ENCODE data around the gene BAZ2A. TPM values are rescaled to one million over a fixed set of nuclear protein-coding genes. Genes with fewer than 3 reads are reported as not detected.

BAZ2A gene
- total RNA-seq, 1 donor, result 53.4 TPM

- no peak overlapping the region for H3K4me3 ChIP-seq (ENCODE audit: low read depth, low read length)
- no peak for DNase-seq (ENCODE audit: low read depth)
- TF ChIP-seq, protein P1, sequence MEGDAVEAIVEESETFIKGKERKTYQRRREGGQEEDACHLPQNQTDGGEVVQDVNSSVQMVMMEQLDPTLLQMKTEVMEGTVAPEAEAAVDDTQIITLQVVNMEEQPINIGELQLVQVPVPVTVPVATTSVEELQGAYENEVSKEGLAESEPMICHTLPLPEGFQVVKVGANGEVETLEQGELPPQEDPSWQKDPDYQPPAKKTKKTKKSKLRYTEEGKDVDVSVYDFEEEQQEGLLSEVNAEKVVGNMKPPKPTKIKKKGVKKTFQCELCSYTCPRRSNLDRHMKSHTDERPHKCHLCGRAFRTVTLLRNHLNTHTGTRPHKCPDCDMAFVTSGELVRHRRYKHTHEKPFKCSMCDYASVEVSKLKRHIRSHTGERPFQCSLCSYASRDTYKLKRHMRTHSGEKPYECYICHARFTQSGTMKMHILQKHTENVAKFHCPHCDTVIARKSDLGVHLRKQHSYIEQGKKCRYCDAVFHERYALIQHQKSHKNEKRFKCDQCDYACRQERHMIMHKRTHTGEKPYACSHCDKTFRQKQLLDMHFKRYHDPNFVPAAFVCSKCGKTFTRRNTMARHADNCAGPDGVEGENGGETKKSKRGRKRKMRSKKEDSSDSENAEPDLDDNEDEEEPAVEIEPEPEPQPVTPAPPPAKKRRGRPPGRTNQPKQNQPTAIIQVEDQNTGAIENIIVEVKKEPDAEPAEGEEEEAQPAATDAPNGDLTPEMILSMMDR (IDR thresholded peaks at IDR 0.05; ENCODE audit: insufficient read depth, low read length), result no peak
Observed at GRCh38 chr12:56614627-56615026, 15.5 kb downstream of the BAZ2A start.

DNA sequence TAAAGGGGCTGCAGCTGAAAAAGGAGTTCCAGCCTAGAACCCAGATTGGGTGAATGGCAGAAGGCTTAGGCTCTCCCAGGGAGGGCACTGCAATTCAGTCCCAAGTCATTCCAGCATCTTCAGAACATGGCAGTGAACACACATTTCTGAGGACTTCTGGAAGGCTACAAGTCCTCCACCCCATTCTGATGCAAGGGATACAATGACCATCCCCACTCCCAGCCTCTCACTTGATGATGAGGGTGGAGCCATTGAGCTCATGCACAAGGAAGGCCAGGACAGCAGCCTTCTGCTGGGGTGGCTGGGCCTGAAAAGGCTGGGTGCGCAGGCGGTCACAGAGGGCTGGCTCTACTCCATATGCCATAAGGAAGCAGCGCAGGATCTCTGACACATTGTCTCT, 25.8 kb downstream of the BAZ2A start:
- no peak overlapping the region for H3K4me3 ChIP-seq (ENCODE audit: low read depth, low read length)
- TF ChIP-seq, protein P1 (IDR thresholded peaks at IDR 0.05; ENCODE audit: insufficient read depth, low read length), result no peak
- DNase-seq (ENCODE audit: low read depth), result no peak

- TF ChIP-seq, protein P1 (IDR thresholded peaks at IDR 0.05; ENCODE audit: insufficient read depth, low read length), result no peak
- DNase-seq (ENCODE audit: low read depth), result no peak
- H3K4me3 ChIP-seq (ENCODE audit: low read depth, low read length), result no peak overlapping the region
Observed at GRCh38 chr12:56602239-56602638, 27.9 kb downstream of the BAZ2A start.

- TF ChIP-seq, protein P1 (IDR thresholded peaks at IDR 0.05; ENCODE audit: insufficient read depth, low read length), result no peak
- DNase-seq (ENCODE audit: low read depth), result no peak
- H3K4me3 ChIP-seq (ENCODE audit: low read depth, low read length), result no peak overlapping the region
Observed at GRCh38 chr12:56601503-56601902, 28.6 kb downstream of the BAZ2A start.

- H3K4me3 ChIP-seq (ENCODE audit: low read depth, low read length), result no peak overlapping the region
- DNase-seq (ENCODE audit: low read depth), result no peak
- TF ChIP-seq, protein P1 (IDR thresholded peaks at IDR 0.05; ENCODE audit: insufficient read depth, low read length), result no peak
Observed at GRCh38 chr12:56600753-56601152, 29.4 kb downstream of the BAZ2A start.

DNA sequence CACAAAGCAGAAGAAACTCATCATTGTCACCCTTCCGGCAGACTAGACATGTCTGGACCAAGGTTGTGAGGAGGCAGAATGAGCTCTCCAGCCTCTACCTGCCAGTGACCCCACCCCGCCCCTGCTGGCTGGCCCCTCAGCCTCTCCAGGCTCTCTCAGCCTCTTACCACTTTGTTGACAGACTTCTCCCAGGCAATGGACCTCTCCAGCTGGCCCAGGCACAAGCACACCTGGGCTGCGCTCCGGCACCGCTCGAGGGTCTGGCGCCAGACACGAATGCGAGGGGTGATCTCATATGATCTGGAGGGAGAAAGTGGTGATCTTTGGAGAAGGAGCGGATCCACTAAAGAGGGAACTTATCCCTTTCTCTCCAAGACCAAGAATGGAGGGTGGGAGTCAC, 30.3 kb downstream of the BAZ2A start:
- no peak for DNase-seq (ENCODE audit: low read depth)
- TF ChIP-seq, protein P1 (IDR thresholded peaks at IDR 0.05; ENCODE audit: insufficient read depth, low read length), result no peak
- no peak overlapping the region for H3K4me3 ChIP-seq (ENCODE audit: low read depth, low read length)

- no peak overlapping the region for H3K4me3 ChIP-seq (ENCODE audit: low read depth, low read length)
- TF ChIP-seq, protein P1 (IDR thresholded peaks at IDR 0.05; ENCODE audit: insufficient read depth, low read length), result no peak
- no peak for DNase-seq (ENCODE audit: low read depth)
Observed at GRCh38 chr12:56599041-56599440, 31.1 kb downstream of the BAZ2A start.

Measured in fibroblast of the aortic adventitia (primary cell).